Measurements from ENCODE around the gene CYP21A2. TPM values are rescaled to one million over a fixed set of nuclear protein-coding genes. Genes with fewer than 3 reads are reported as not detected.
A peak's percentile ranks its signal among the peaks of the same experiment; 100 is the strongest.
"Not testable (repeated sequence)": the region's sequence is repeated elsewhere in the genome, so short reads cannot be mapped to it uniquely, and the experiment has no call there.

CYP21A2 gene
- total and polyA plus RNA-seq, 4 donors: 1.7 to 29.7 (median 18.3) TPM

GRCh38 chr6:32010856-32011530 lies 27.2 kb upstream of the CYP21A2 start:
- DNase-seq (ENCODE audit: low spot score); H3K36me3 ChIP-seq (ENCODE audit: control insufficient read depth in 4 of 4, insufficient read depth in 3 of 4, low read depth in 1 of 4, low read length in 3 of 4); H3K27ac ChIP-seq (ENCODE audit: low read depth in 1 of 2, low read length in 2 of 2); H3K27me3 ChIP-seq (ENCODE audit: control insufficient read depth in 4 of 4, insufficient read depth in 4 of 4, low read length in 3 of 4); H3K4me1 ChIP-seq (ENCODE audit: control insufficient read depth in 4 of 4, insufficient read depth in 4 of 4, low read length in 3 of 4); H3K9me3 ChIP-seq (ENCODE audit: control insufficient read depth in 4 of 4, low read length in 3 of 4); H3K4me3 ChIP-seq (ENCODE audit: low read depth in 1 of 3, low read length in 3 of 3); H3K9ac ChIP-seq (ENCODE audit: low read depth in 1 of 2, low read length in 2 of 2): not testable (repeated sequence)
- WGBS: 65% methylated on average over 17 of the region's 27 CpGs

- not testable (repeated sequence) for H3K9me3 ChIP-seq (ENCODE audit: control insufficient read depth in 4 of 4, low read length in 3 of 4); H3K4me3 ChIP-seq (ENCODE audit: low read depth in 1 of 3, low read length in 3 of 3); H3K4me1 ChIP-seq (ENCODE audit: control insufficient read depth in 4 of 4, insufficient read depth in 4 of 4, low read length in 3 of 4); H3K27me3 ChIP-seq (ENCODE audit: control insufficient read depth in 4 of 4, insufficient read depth in 4 of 4, low read length in 3 of 4); H3K36me3 ChIP-seq (ENCODE audit: control insufficient read depth in 4 of 4, insufficient read depth in 3 of 4, low read depth in 1 of 4, low read length in 3 of 4); H3K9ac ChIP-seq (ENCODE audit: low read depth in 1 of 2, low read length in 2 of 2)
- H3K27ac ChIP-seq (ENCODE audit: low read depth in 1 of 2, low read length in 2 of 2): peak overlapping the region; percentile 36 to 54
- 67% methylated on average over 17 of the region's 17 CpGs for WGBS
- DNase-seq (ENCODE audit: low spot score): peak; percentile 37
These were observed 25.1 kb upstream of the CYP21A2 start for GRCh38 chr6:32012941-32013617.

- WGBS: no CpG with 5 or more reads among the region's 5 CpGs
These were observed 24.5 kb upstream of the CYP21A2 start for GRCh38 chr6:32013738-32014137.

GRCh38 chr6:32014547-32014946 lies 23.7 kb upstream of the CYP21A2 start, which contains the start of gene C4B:
TSS of gene C4B (plus strand) at chr6:32014795. CDS start at chr6:32014846, 51 bp downstream.
- not testable (repeated sequence) for H3K9me3 ChIP-seq (ENCODE audit: control insufficient read depth in 4 of 4, low read length in 3 of 4); H3K36me3 ChIP-seq (ENCODE audit: control insufficient read depth in 4 of 4, insufficient read depth in 3 of 4, low read depth in 1 of 4, low read length in 3 of 4); H3K27me3 ChIP-seq (ENCODE audit: control insufficient read depth in 4 of 4, insufficient read depth in 4 of 4, low read length in 3 of 4); H3K27ac ChIP-seq (ENCODE audit: low read depth in 1 of 2, low read length in 2 of 2); H3K9ac ChIP-seq (ENCODE audit: low read depth in 1 of 2, low read length in 2 of 2); DNase-seq (ENCODE audit: low spot score); H3K4me3 ChIP-seq (ENCODE audit: low read depth in 1 of 3, low read length in 3 of 3); H3K4me1 ChIP-seq (ENCODE audit: control insufficient read depth in 4 of 4, insufficient read depth in 4 of 4, low read length in 3 of 4)
- WGBS: no CpG with 5 or more reads among the region's 6 CpGs

More at GRCh38 chr6:32013738-32014137, 24.5 kb upstream of the CYP21A2 start:
- H3K9me3 ChIP-seq (ENCODE audit: control insufficient read depth in 4 of 4, low read length in 3 of 4); H3K4me3 ChIP-seq (ENCODE audit: low read depth in 1 of 3, low read length in 3 of 3); H3K36me3 ChIP-seq (ENCODE audit: control insufficient read depth in 4 of 4, insufficient read depth in 3 of 4, low read depth in 1 of 4, low read length in 3 of 4); H3K27ac ChIP-seq (ENCODE audit: low read depth in 1 of 2, low read length in 2 of 2); DNase-seq (ENCODE audit: low spot score); H3K27me3 ChIP-seq (ENCODE audit: control insufficient read depth in 4 of 4, insufficient read depth in 4 of 4, low read length in 3 of 4); H3K9ac ChIP-seq (ENCODE audit: low read depth in 1 of 2, low read length in 2 of 2); H3K4me1 ChIP-seq (ENCODE audit: control insufficient read depth in 4 of 4, insufficient read depth in 4 of 4, low read length in 3 of 4): not testable (repeated sequence)

- WGBS: no CpG with 5 or more reads among the region's 10 CpGs
- not testable (repeated sequence) for H3K36me3 ChIP-seq (ENCODE audit: control insufficient read depth in 4 of 4, insufficient read depth in 3 of 4, low read depth in 1 of 4, low read length in 3 of 4); DNase-seq (ENCODE audit: low spot score); H3K4me1 ChIP-seq (ENCODE audit: control insufficient read depth in 4 of 4, insufficient read depth in 4 of 4, low read length in 3 of 4); H3K4me3 ChIP-seq (ENCODE audit: low read depth in 1 of 3, low read length in 3 of 3); H3K9ac ChIP-seq (ENCODE audit: low read depth in 1 of 2, low read length in 2 of 2); H3K27me3 ChIP-seq (ENCODE audit: control insufficient read depth in 4 of 4, insufficient read depth in 4 of 4, low read length in 3 of 4); H3K9me3 ChIP-seq (ENCODE audit: control insufficient read depth in 4 of 4, low read length in 3 of 4); H3K27ac ChIP-seq (ENCODE audit: low read depth in 1 of 2, low read length in 2 of 2)
These were observed 16.1 kb upstream of the CYP21A2 start for GRCh38 chr6:32022100-32022499.

GRCh38 chr6:32028631-32029030 lies 9.6 kb upstream of the CYP21A2 start:
- H3K36me3 ChIP-seq (ENCODE audit: control insufficient read depth in 4 of 4, insufficient read depth in 3 of 4, low read depth in 1 of 4, low read length in 3 of 4); H3K4me3 ChIP-seq (ENCODE audit: low read depth in 1 of 3, low read length in 3 of 3); DNase-seq (ENCODE audit: low spot score); H3K27me3 ChIP-seq (ENCODE audit: control insufficient read depth in 4 of 4, insufficient read depth in 4 of 4, low read length in 3 of 4); H3K9me3 ChIP-seq (ENCODE audit: control insufficient read depth in 4 of 4, low read length in 3 of 4); H3K9ac ChIP-seq (ENCODE audit: low read depth in 1 of 2, low read length in 2 of 2); H3K4me1 ChIP-seq (ENCODE audit: control insufficient read depth in 4 of 4, insufficient read depth in 4 of 4, low read length in 3 of 4); H3K27ac ChIP-seq (ENCODE audit: low read depth in 1 of 2, low read length in 2 of 2): not testable (repeated sequence)
- WGBS: 74% methylated on average over 7 of the region's 10 CpGs

GRCh38 chr6:32029553-32029952 lies 8.7 kb upstream of the CYP21A2 start:
- H3K27ac ChIP-seq (ENCODE audit: low read depth in 1 of 2, low read length in 2 of 2); H3K9ac ChIP-seq (ENCODE audit: low read depth in 1 of 2, low read length in 2 of 2); H3K4me3 ChIP-seq (ENCODE audit: low read depth in 1 of 3, low read length in 3 of 3); DNase-seq (ENCODE audit: low spot score); H3K4me1 ChIP-seq (ENCODE audit: control insufficient read depth in 4 of 4, insufficient read depth in 4 of 4, low read length in 3 of 4); H3K9me3 ChIP-seq (ENCODE audit: control insufficient read depth in 4 of 4, low read length in 3 of 4); H3K27me3 ChIP-seq (ENCODE audit: control insufficient read depth in 4 of 4, insufficient read depth in 4 of 4, low read length in 3 of 4); H3K36me3 ChIP-seq (ENCODE audit: control insufficient read depth in 4 of 4, insufficient read depth in 3 of 4, low read depth in 1 of 4, low read length in 3 of 4): not testable (repeated sequence)
- 82% methylated on average over 8 of the region's 14 CpGs for WGBS

- H3K4me3 ChIP-seq (ENCODE audit: low read depth in 1 of 3, low read length in 3 of 3); H3K27me3 ChIP-seq (ENCODE audit: control insufficient read depth in 4 of 4, insufficient read depth in 4 of 4, low read length in 3 of 4); H3K9ac ChIP-seq (ENCODE audit: low read depth in 1 of 2, low read length in 2 of 2); H3K36me3 ChIP-seq (ENCODE audit: control insufficient read depth in 4 of 4, insufficient read depth in 3 of 4, low read depth in 1 of 4, low read length in 3 of 4); DNase-seq (ENCODE audit: low spot score); H3K4me1 ChIP-seq (ENCODE audit: control insufficient read depth in 4 of 4, insufficient read depth in 4 of 4, low read length in 3 of 4); H3K27ac ChIP-seq (ENCODE audit: low read depth in 1 of 2, low read length in 2 of 2); H3K9me3 ChIP-seq (ENCODE audit: control insufficient read depth in 4 of 4, low read length in 3 of 4): not testable (repeated sequence)
- no CpG with 5 or more reads among the region's 16 CpGs for WGBS
These were observed 2.8 kb upstream of the CYP21A2 start for GRCh38 chr6:32035283-32036013.

Data from liver (tissue), 9 donors.